ENCODE measurements around the gene GJA3. TPM values are rescaled to one million over a fixed set of nuclear protein-coding genes. Genes with fewer than 3 reads are reported as not detected.

The GJA3 gene
- total RNA-seq, 2 experiments from 2014 or later, result not detected

DNA sequence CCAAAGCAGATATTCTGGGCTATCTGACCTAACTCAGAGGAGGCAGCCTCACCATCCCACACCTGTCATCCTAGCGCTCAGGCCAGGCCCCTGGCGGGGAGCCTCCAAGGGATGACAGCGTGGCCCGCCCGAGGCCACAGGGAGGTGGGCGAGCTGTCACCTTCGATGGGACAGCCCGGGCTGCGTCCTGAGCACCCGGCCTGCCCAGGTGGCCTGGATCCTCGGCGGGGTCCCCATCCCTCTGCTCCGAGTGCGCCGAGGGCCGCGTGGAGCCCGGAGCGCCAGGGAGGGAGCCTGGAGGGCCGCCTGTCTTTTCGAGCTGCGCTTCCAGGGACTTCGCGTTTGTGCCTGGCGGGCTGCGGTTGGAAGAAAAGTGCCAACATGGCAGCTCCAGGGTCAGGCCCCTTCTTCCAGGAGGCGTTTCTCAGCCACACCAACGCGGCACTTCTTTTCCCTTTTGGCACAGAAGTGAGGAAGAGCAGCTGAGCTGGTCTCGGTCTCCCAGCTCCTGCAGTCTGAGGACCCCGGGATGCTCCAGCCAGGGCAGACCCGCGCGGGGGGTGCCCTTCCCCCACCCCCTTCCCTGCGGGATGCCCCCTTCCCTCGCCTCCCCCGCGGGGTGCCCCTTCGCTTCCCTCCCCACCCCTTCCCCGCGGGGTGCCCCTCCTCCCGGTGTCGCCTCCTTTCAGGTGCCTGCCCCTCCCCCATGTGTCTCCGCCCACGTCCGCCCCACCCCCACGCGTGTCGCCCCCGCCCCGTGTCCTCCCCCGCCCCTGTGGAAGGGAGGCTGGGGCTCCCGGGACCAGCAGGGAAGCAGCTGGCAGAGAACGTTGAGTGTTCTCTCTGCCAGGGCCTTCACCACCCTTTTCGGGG is 42.3 kb downstream of the GJA3 start:
- DNase-seq (peak; percentile 26 to 77 (median 51)), ATAC-seq (ENCODE audit: poor library complexity) (peak; percentile 47)
- Histone ChIP-seq H3K36me3 (ENCODE audit: insufficient read depth, low read length) (no peaks in the 10 kb centered on the region), H3K27me3 (ENCODE audit: control insufficient read depth in 1 of 2, insufficient read depth in 2 of 2, low read length in 2 of 2) (no peaks in the 10 kb centered on the region), H3K9me3 (ENCODE audit: control insufficient read depth in 1 of 2, insufficient read depth in 1 of 2, low read length in 2 of 2) (no peaks in the 10 kb centered on the region), H3K27ac (ENCODE audit: low read depth in 1 of 2, low read length in 2 of 2) (peak overlapping the region in 1 of 2 donors; percentile 40), H3K4me1 (ENCODE audit: insufficient read depth, low read length) (peaks cover 30% of the 10 kb centered on the region), H3K4me3 (ENCODE audit: low read length) (peak overlapping the region; percentile 75)
- ChIA-PET CTCF (interaction anchor here (1.2 to 2.1 kb wide), 3 partner anchors 9 to 159 kb away, joined by 3 to 12 read pairs (median 5); no protein-coding TSS in a partner anchor), POLR2A (interaction anchor here (0.6 to 1.7 kb wide), 15 partner anchors 9 to 1958 kb away, joined by 3 to 17 read pairs (median 4); partner anchors contain the start of genes GJA3, PSPC1 and ZMYM5)
- no peaks in the 10 kb centered on the region for H3K9me3 Mint-ChIP-seq
- H3K4me1 Mint-ChIP-seq (ENCODE audit: low read depth), result peaks cover 26% of the 10 kb centered on the region
- H3K36me3 Mint-ChIP-seq (ENCODE audit: low read depth), result no peaks in the 10 kb centered on the region
- intact Hi-C loops (cut with DNase I, micrococcal nuclease), result no loop called here
- H3K27ac Mint-ChIP-seq, result peak overlapping the region; percentile 77
- H3K27me3 Mint-ChIP-seq, result no peaks in the 10 kb centered on the region
- no peak for TF ChIP-seq CTCF (IDR thresholded peaks at IDR 0.05)
- peak overlapping the region; percentile 86 for H3K4me3 Mint-ChIP-seq

DNA sequence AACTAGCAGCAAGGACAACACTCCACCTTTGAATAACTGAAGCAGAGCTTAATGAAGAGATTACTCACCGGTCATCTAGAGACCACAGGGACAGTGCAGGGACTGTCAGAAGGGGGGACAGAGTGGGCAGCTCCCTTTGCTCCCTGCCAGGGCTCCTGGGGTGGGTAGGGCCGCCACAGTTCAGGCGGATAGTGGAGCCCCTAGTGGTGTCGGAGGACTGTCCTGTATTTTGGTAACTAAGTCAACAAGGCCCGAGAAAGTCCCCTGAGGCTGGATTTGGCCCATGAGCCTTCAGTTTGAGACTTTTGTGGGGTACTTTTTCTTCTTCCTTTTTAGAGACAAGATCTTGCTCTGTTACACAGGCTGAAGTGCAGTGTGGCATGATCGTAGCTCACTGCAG is 44.6 kb downstream of the GJA3 start:
- ATAC-seq (ENCODE audit: poor library complexity) (no peak), DNase-seq (no peak)
- no peak for TF ChIP-seq CTCF (IDR thresholded peaks at IDR 0.05)
- Histone ChIP-seq H3K4me3 (ENCODE audit: low read length) (no peak overlapping the region), H3K27ac (ENCODE audit: low read depth in 1 of 2, low read length in 2 of 2) (no peak overlapping the region), H3K27me3 (ENCODE audit: control insufficient read depth in 1 of 2, insufficient read depth in 2 of 2, low read length in 2 of 2) (no peaks in the 10 kb centered on the region), H3K4me1 (ENCODE audit: insufficient read depth, low read length) (peaks cover 26% of the 10 kb centered on the region), H3K36me3 (ENCODE audit: insufficient read depth, low read length) (no peaks in the 10 kb centered on the region), H3K9me3 (ENCODE audit: control insufficient read depth in 1 of 2, insufficient read depth in 1 of 2, low read length in 2 of 2) (no peaks in the 10 kb centered on the region)
- ChIA-PET POLR2A (no interaction called here), CTCF (interaction anchor here (0.6 to 1.3 kb wide), 2 partner anchors 22 to 745 kb away, joined by 3 to 4 read pairs; no protein-coding TSS in a partner anchor)
- H3K4me3 Mint-ChIP-seq, result peak overlapping the region; percentile 60
- H3K27ac Mint-ChIP-seq, result no peak overlapping the region
- no peaks in the 10 kb centered on the region for H3K36me3 Mint-ChIP-seq (ENCODE audit: low read depth)
- H3K27me3 Mint-ChIP-seq, result no peaks in the 10 kb centered on the region
- intact Hi-C loops (cut with DNase I, micrococcal nuclease), result no loop called here
- H3K9me3 Mint-ChIP-seq, result no peaks in the 10 kb centered on the region
- peaks cover 24% of the 10 kb centered on the region for H3K4me1 Mint-ChIP-seq (ENCODE audit: low read depth)

- H3K4me1 Mint-ChIP-seq (ENCODE audit: low read depth), result peaks cover 3% of the 10 kb centered on the region
- no peak for DNase-seq
- POLR2A ChIA-PET, result no interaction called here
Observed at GRCh38 chr13:20114066-20114610, 46.7 kb downstream of the GJA3 start.

More at GRCh38 chr13:20114066-20114610, 46.7 kb downstream of the GJA3 start:
- CTCF ChIA-PET, result interaction anchor here (0.6 kb wide), 1 partner anchor 590 kb away, joined by 3 read pairs; the partner anchor contains the start of gene IL17D
- Mint-ChIP-seq H3K27me3 (no peaks in the 10 kb centered on the region), H3K9me3 (no peaks in the 10 kb centered on the region), H3K27ac (no peak overlapping the region), H3K4me3 (no peak overlapping the region), H3K36me3 (ENCODE audit: low read depth) (no peaks in the 10 kb centered on the region)
- no peaks in the 10 kb centered on the region for H3K36me3 ChIP-seq (ENCODE audit: insufficient read depth, low read length)
- no peaks in the 10 kb centered on the region for H3K27me3 ChIP-seq (ENCODE audit: control insufficient read depth in 1 of 2, insufficient read depth in 2 of 2, low read length in 2 of 2)
- H3K9me3 ChIP-seq (ENCODE audit: control insufficient read depth in 1 of 2, insufficient read depth in 1 of 2, low read length in 2 of 2), result no peaks in the 10 kb centered on the region
- no peak overlapping the region for H3K27ac ChIP-seq (ENCODE audit: low read depth in 1 of 2, low read length in 2 of 2)
- no peak for TF ChIP-seq CTCF (IDR thresholded peaks at IDR 0.05)
- no peak overlapping the region for H3K4me3 ChIP-seq (ENCODE audit: low read length)
- H3K4me1 ChIP-seq (ENCODE audit: insufficient read depth, low read length), result peaks cover 9% of the 10 kb centered on the region
- no peak for ATAC-seq (ENCODE audit: poor library complexity)
- intact Hi-C loops (cut with DNase I, micrococcal nuclease), result no loop called here

Data from CD4-positive, alpha-beta T cell (primary cell).